Stimulated activated naive B cell treated with anti-CD40 and anti-IgM and Interleukin-4, amounts not matched to agents 10 μg/mL and 1 μg/mL and 100 μg/mL, for 72 hours (primary cell): ENCODE results near the gene MBP.
A peak's percentile ranks its signal among the peaks of the same experiment; 100 is the strongest.

Experiments
- ATAC-seq, 2 donors: fragments of 150-1000 bp; cut with Tn5 transposase; replicated peaks; 2 replicates each; pipeline ENCODE4 v1.10.0; 2021; ENCODE audit warnings: moderate library complexity in 1 of 2
- DNase-seq: peaks from one replicate; pipeline ENCODE4 v3.0.0; 2021
- H3K27ac Mint-ChIP-seq: one replicate; pipeline ENCODE4 v1.8.0; 2022; ENCODE audit warnings: mild to moderate bottlenecking, mixed read lengths
- H3K27me3 Mint-ChIP-seq, 2 donors: one replicate each; pipeline ENCODE4 v1.8.0; 2022; ENCODE audit warnings: mixed read lengths in 2 of 2
- H3K36me3 Mint-ChIP-seq, 2 donors: one replicate each; pipeline ENCODE4 v1.8.0; 2022; ENCODE audit warnings: mixed read lengths in 2 of 2, mild to moderate bottlenecking in 1 of 2
- H3K4me1 Mint-ChIP-seq, 2 donors: one replicate each; pipeline ENCODE4 v1.8.0; 2022; ENCODE audit warnings: mixed read lengths in 2 of 2, mild to moderate bottlenecking in 1 of 2
- H3K4me3 Mint-ChIP-seq, 2 donors: one replicate each; pipeline ENCODE4 v1.8.0; 2022; ENCODE audit warnings: mild to moderate bottlenecking in 2 of 2, mixed read lengths in 2 of 2, moderate library complexity in 1 of 2
- H3K9me3 Mint-ChIP-seq, 2 donors: one replicate each; pipeline ENCODE4 v1.8.0; 2022; ENCODE audit warnings: mixed read lengths in 2 of 2, mild to moderate bottlenecking in 1 of 2

MBP gene

DNA sequence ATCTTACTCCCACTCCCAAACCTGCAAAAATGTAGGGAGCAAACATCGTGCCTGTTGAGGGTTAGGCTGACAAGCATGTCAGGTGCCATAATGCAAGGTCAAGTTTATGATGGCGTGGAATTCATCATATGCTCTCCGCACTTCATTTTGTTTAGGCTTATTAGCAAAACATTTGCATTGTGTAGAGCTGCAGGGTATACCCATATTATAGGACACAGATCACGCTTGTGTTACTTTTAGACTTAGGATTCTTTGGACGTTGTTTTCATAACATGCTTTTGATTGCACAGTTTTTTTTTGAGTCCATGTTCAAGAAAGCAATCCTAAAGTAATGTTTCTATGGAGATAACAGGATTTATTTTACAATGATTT is 22.9 kb downstream of the MBP start:
- peaks cover 38 to 66% of the 10 kb centered on the region in 2 donors for H3K36me3 Mint-ChIP-seq
- H3K27me3 Mint-ChIP-seq, result no peaks in the 10 kb centered on the region
- H3K27ac Mint-ChIP-seq, result no peak overlapping the region
- no peak for ATAC-seq
- peaks cover 0 to 6% of the 10 kb centered on the region in 2 donors for H3K9me3 Mint-ChIP-seq
- H3K4me1 Mint-ChIP-seq, result peaks cover 53 to 84% of the 10 kb centered on the region in 2 donors
- H3K4me3 Mint-ChIP-seq, result no peak overlapping the region
- no peak for DNase-seq

DNA sequence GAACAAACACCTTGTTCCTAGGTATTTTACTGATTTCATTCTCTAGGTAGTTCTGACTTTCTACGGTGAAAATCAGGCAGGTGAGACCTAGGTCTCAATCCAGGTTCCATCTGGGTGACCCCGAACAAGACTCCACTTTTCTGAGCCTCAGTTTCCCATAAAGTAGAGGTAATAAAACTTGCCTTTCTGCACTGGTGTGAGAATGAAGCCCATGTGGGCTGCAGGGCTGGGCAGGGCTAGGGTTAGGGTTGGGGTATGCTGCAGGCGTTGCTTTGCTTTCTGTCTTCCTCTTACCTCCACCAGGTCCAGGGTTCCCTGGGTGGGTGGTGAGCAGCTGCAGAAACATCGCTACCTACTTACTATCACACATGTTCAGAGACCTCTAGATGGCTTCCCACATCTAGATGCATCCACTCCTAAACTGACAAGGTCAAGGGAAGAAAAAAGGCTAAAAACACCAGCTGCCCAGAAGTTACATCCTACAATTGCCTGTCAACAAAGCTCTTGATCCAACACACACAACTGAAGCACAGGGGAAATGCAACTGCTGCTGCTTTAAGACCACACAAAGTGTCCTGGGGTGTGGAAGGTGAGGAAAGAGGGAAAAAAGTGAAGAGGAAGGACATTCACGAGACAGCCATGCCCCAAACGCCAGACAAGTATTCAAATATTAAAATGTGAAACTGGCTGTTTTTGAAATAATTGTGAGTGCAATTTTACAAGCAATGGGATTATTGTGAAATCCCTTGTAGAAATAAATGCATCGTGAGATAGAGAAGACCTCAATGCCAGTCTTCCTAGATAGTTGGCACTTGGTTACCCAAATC is 23.5 kb downstream of the MBP start:
- Mint-ChIP-seq H3K36me3 (peaks cover 42 to 67% of the 10 kb centered on the region in 2 donors), H3K27ac (no peak overlapping the region), H3K4me1 (peaks cover 56 to 86% of the 10 kb centered on the region in 2 donors), H3K27me3 (no peaks in the 10 kb centered on the region), H3K9me3 (peaks cover 0 to 6% of the 10 kb centered on the region in 2 donors), H3K4me3 (no peak overlapping the region)
- no peak for DNase-seq
- no peak for ATAC-seq

DNA sequence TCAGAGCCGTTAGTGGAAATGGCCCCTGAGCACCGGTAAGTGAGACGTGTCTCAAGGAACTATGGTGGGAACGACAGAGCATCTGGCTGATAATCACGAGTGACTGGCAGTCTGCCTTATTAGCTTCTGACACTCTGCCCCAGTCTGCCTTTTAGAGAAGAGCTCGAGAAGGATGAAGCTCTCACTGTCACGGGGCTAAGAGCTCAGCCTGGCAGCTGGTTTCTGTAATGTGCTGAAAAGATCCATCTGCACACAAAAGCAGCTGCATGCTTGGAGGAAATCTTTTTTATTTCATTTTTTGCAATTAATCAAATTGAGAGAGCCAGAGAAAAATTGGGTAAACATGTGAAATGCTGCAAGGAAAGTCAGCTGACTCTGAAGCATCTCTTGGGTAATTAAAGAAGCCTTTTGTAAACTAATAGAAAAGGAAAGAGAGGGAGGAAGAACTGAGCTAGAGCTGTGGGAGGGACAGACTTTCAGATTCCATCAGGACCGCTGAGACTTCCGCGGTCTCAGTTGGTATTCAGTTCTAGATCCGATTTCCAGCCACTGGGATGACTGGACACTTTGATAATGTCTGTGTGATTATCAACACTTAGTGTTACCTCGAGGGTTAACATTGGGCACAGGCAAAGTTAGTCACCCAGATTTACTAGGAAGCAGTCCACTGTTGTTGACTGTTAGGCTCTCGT is 24.4 kb downstream of the MBP start:
- ATAC-seq (peak; percentile 73 to 84), DNase-seq (peak; percentile 32)
- H3K27me3 Mint-ChIP-seq, result no peaks in the 10 kb centered on the region
- peaks cover 59 to 88% of the 10 kb centered on the region in 2 donors for H3K4me1 Mint-ChIP-seq
- H3K36me3 Mint-ChIP-seq, result peaks cover 43 to 71% of the 10 kb centered on the region in 2 donors
- H3K9me3 Mint-ChIP-seq, result peaks cover 0 to 6% of the 10 kb centered on the region in 2 donors
- H3K4me3 Mint-ChIP-seq, result peak overlapping the region; percentile 10 to 22
- H3K27ac Mint-ChIP-seq, result peak overlapping the region; percentile 47

DNA sequence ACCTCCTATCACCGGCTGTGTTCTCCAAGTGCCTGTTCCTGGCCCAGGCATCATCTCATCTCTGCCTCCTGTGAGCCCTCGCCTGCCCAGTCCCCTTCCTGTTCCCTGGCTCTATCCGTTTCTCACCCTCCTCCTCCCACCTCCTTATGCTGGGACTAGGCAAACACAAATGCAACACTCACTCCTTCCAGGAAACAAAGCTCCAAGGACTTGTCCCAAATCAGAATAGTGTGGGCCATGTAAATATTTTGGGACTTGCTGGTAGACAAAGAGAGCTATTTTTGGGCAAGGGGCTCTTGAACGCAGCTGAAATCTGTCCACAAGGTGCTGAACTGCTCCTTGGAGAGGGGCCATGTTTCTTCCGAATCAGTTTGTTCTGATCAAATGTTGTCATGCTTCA is 25.3 kb downstream of the MBP start:
- Mint-ChIP-seq H3K27ac (peak overlapping the region; percentile 45), H3K36me3 (peaks cover 38 to 62% of the 10 kb centered on the region in 2 donors), H3K4me3 (peak overlapping the region in 1 of 2 donors; percentile 61), H3K4me1 (peaks cover 54 to 82% of the 10 kb centered on the region in 2 donors), H3K27me3 (no peaks in the 10 kb centered on the region), H3K9me3 (peaks cover 0 to 6% of the 10 kb centered on the region in 2 donors)
- no peak for ATAC-seq
- no peak for DNase-seq

DNA sequence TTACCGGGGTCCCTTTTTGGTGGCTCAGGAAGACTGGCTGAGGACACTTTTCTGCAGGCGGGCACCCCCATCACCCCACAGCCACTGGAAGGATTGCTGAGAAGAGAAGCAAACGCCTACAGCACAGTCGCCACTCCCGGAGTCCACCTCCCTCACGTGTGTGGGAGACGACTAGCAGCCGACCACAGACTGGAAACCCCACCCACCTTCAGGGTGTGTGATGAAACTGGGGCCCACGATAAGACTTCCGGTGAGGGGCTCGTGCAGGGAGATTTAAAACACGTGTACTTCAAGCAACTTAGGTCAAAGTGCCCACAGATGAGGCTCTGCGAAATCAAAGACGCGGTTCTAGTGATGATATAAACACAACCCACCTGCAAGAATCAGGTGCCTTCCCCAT is 26.3 kb downstream of the MBP start:
- H3K9me3 Mint-ChIP-seq, result peaks cover 0 to 6% of the 10 kb centered on the region in 2 donors
- H3K4me1 Mint-ChIP-seq, result peaks cover 58 to 88% of the 10 kb centered on the region in 2 donors
- peaks cover 41 to 61% of the 10 kb centered on the region in 2 donors for H3K36me3 Mint-ChIP-seq
- H3K27me3 Mint-ChIP-seq, result no peaks in the 10 kb centered on the region
- peak overlapping the region in 1 of 2 donors; percentile 48 for H3K4me3 Mint-ChIP-seq
- no peak for DNase-seq
- ATAC-seq, result no peak
- peak overlapping the region; percentile 75 for H3K27ac Mint-ChIP-seq

DNA sequence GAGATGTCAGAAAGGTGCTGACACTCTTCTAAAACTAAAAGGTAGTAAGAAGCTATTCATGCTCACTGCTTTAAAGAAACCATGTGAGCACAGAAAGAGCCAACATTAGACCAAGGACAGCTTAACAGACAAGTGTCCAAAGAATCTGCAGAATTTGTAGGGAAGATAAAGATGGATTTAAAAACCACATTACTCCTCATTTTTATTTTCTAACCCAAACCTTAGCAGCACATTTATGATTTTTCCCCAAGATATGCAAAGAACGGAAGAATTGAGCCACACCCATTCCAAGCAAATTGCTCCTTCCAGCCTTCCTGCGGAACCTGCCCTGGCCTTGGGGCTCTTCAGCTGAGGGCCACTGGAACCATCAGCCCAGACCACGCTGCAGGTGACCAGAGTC is 26.9 kb downstream of the MBP start:
- no peak for DNase-seq
- Mint-ChIP-seq H3K27ac (no peak overlapping the region), H3K36me3 (peaks cover 41 to 62% of the 10 kb centered on the region in 2 donors), H3K4me1 (peaks cover 60 to 88% of the 10 kb centered on the region in 2 donors), H3K4me3 (peak overlapping the region in 1 of 2 donors; percentile 25), H3K9me3 (peaks cover 0 to 6% of the 10 kb centered on the region in 2 donors), H3K27me3 (no peaks in the 10 kb centered on the region)
- no peak for ATAC-seq

DNA sequence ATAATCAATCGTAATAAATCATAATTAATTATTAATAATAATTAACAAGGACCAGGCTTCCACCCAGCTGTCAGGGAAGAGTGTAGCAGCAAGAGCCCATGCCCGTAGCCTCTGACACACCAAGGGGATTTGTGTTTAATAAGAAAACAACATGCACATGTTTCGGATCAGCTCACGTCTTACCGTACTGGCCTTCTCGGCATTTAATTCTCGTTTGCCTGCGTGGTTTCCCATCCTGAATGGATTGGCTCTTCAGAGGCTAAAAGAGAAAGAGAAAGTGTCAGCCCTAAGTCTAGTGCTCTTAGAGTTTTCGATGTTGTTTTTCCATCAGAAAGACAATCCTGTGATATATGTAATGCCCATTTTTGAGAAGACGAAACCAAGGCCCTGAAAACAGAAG is 27.6 kb downstream of the MBP start:
- Mint-ChIP-seq H3K9me3 (peaks cover 0 to 6% of the 10 kb centered on the region in 2 donors), H3K4me1 (peaks cover 61 to 89% of the 10 kb centered on the region in 2 donors), H3K4me3 (no peak overlapping the region), H3K27ac (no peak overlapping the region), H3K27me3 (no peaks in the 10 kb centered on the region), H3K36me3 (peaks cover 42 to 66% of the 10 kb centered on the region in 2 donors)
- no peak for DNase-seq
- no peak for ATAC-seq

DNA sequence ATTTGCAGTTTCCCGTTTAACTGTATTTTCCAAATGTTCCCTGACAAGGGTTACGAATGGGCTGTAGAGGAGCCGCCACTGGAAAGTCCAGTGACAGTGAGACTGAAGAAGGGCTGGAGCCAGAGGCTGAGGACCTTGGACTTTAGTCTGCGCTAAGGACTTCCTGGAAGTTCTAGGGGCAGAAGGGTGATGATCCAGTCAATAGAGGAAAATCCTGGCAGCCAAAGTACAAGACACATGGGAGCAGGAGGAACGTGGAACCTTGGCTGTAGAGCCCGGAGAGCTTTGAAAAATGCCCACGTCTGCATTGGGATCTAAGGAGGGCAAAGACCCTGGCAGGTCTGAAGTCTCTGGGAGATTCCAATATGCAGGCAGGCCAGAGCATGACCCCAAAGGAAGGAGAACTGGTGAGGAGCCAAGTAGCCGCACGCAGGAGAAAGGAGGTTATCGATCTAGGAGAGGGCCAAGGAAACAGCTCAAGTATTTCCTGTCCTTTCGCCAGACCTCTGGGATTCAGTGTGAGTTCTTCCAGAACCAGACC is 28.5 kb downstream of the MBP start:
- H3K4me3 Mint-ChIP-seq, result no peak overlapping the region
- H3K9me3 Mint-ChIP-seq, result peaks cover 0 to 6% of the 10 kb centered on the region in 2 donors
- DNase-seq, result no peak
- H3K36me3 Mint-ChIP-seq, result peaks cover 46 to 70% of the 10 kb centered on the region in 2 donors
- H3K27me3 Mint-ChIP-seq, result no peaks in the 10 kb centered on the region
- H3K4me1 Mint-ChIP-seq, result peaks cover 69 to 89% of the 10 kb centered on the region in 2 donors
- no peak overlapping the region for H3K27ac Mint-ChIP-seq
- no peak for ATAC-seq

DNA sequence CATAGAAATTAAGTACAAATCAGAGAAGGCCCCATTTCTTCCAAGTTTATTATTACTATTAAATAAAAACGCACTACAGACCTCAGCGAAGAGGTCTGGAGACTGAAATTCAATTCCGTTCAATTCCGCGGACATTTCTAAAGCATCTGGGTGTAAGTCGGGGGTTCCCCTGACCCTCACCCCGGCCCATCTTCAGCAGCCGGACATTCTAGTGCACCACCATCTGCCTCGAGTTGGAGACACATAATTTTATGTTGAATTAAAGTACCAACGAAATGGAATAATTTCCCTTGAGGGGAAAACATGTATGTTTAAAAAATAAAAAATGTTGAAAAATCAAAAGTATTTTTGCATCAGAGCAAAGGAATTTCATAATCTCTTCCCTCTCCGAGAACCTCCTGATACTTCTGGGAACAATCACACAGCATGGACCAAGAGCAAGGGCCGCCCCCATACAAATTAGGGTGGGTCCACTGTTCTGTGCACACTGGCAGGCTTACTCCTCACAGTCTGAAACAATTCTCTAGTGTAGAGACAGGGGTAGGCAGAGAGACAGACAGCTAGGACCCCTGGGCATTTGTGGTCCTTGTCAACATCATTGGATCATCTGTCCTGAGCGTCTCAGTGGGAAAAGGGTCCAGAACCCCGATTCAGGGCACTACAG is 29.3 kb downstream of the MBP start:
- DNase-seq, result no peak
- Mint-ChIP-seq H3K27ac (peak overlapping the region; percentile 25), H3K27me3 (no peaks in the 10 kb centered on the region), H3K4me3 (peak overlapping the region in 1 of 2 donors; percentile 33), H3K9me3 (peaks cover 0 to 6% of the 10 kb centered on the region in 2 donors), H3K4me1 (peaks cover 69 to 89% of the 10 kb centered on the region in 2 donors), H3K36me3 (peaks cover 44 to 72% of the 10 kb centered on the region in 2 donors)
- no peak for ATAC-seq

DNA sequence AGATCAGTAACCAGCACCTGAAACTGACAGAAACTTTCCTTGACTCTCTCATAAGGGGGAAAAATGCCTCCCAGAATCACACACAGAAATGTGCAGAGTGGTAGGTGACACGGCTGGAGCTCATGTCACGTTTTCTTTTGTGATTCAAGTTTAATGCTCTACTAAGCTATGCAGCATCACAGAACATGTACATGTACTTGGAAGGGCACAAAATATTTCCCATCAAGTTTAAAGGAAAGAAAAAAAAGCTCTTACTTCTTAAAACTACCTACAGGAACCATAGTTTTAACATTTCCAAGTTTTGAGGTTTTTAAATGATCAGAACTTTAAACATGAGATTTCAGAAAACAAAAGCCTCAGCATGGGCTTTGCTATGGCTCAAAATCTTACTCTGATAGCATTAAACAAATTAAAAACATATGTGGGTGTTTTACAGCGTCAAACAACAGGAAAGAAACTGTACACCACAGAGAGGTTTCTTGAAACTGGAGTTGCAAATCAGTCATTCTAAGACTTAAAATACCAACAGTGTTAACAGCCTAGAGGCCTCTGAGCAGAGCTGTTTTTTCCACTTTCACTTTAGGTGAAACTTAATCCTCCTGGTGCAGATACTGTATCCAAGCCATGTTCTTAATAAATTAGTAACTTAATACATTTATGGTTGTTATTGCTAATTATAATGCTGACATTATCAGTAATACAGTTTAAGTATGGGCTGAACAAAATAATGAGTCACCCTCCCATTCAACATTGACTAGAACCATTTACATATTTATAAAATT is 30.1 kb downstream of the MBP start:
- Mint-ChIP-seq H3K36me3 (peaks cover 48 to 77% of the 10 kb centered on the region in 2 donors), H3K27me3 (no peaks in the 10 kb centered on the region), H3K27ac (peak overlapping the region; percentile 97), H3K4me1 (peaks cover 63 to 87% of the 10 kb centered on the region in 2 donors), H3K4me3 (peak overlapping the region; percentile 70 to 77), H3K9me3 (peaks cover 0 to 6% of the 10 kb centered on the region in 2 donors)
- DNase-seq (no peak), ATAC-seq (peak; percentile 80 to 82)

DNA sequence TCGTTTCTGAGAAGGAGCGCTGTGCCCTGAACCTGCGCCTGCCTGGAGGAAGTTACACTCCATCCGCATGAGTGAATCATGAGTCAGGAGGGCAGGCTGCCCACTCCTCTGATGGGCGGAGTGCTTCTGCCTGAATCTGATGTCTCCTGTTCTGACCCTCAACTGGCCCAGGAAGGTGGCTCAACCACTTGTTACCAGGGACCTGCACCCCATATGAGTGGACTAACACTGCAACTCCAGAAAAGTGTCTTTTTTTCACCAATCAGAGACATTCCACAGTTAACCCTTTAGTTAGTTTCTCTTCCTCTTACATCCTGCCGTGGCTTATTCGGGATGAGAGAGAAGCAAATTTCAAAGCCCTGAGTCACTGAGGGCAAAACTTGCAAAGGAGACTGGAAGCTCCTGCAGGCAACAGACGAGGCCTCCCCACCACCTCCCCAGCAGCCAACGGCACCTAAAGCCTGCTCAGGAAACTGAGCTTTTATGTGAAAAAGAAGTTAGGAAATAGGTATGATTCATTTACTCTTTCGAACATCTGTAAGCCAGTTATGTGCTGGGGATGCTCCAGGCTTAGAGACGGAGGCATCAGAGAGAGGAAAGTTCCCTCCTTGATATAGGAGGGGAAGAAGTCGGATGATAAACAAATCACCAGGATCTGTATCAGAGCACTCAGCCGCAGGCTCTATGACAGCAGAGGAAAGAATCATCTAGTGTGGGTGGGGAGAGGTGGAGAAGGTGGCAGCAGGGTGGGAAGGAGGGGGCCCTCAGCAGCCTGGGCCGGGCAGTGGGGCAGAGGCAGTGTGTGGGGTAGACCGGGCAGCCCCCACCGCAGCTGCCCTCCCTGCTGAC is 30.9 kb downstream of the MBP start:
- peak; percentile 66 to 70 for ATAC-seq
- Mint-ChIP-seq H3K27ac (peak overlapping the region; percentile 97), H3K4me1 (peaks cover 55 to 84% of the 10 kb centered on the region in 2 donors), H3K36me3 (peaks cover 46 to 74% of the 10 kb centered on the region in 2 donors), H3K9me3 (peaks cover 0 to 2% of the 10 kb centered on the region in 2 donors), H3K4me3 (peak overlapping the region; percentile 70 to 77), H3K27me3 (no peaks in the 10 kb centered on the region)
- no peak for DNase-seq

DNA sequence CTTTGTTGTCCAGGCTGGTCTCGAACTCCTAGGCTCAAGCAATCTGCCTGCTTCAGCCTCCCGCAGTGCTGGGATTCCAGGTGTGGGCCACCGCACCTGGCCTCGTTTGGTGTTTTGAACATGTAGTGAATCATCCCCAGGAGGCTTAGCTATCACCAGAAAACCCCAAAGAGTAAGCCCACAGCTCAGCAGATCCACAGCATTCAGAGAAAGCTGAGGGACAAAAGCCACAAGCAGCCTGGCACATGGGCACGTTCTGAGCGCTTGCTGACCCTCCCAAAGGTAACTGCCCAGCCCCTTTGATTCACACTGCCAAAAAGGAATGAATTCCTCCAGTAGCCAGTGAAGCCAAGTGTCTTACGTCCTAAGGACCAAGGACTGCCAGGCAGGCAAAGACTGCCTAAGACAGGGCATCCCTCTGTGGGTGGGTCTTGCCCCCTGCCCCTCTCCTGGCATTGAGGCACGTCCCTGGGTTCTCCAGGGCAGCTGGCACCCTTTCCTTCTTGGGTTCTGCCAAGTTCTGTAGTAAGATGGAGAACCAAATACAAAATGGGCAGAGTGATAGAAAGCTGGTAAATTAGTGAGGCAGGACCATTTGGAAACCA is 31.7 kb downstream of the MBP start:
- Mint-ChIP-seq H3K27me3 (no peaks in the 10 kb centered on the region), H3K4me1 (peaks cover 48 to 76% of the 10 kb centered on the region in 2 donors), H3K4me3 (peak overlapping the region; percentile 13 to 70), H3K27ac (peak overlapping the region; percentile 97), H3K36me3 (peaks cover 45 to 70% of the 10 kb centered on the region in 2 donors), H3K9me3 (no peaks in the 10 kb centered on the region)
- ATAC-seq, result no peak
- DNase-seq, result no peak
